ENCODE data around the gene PDE2A.

Gene PDE2A

DNA sequence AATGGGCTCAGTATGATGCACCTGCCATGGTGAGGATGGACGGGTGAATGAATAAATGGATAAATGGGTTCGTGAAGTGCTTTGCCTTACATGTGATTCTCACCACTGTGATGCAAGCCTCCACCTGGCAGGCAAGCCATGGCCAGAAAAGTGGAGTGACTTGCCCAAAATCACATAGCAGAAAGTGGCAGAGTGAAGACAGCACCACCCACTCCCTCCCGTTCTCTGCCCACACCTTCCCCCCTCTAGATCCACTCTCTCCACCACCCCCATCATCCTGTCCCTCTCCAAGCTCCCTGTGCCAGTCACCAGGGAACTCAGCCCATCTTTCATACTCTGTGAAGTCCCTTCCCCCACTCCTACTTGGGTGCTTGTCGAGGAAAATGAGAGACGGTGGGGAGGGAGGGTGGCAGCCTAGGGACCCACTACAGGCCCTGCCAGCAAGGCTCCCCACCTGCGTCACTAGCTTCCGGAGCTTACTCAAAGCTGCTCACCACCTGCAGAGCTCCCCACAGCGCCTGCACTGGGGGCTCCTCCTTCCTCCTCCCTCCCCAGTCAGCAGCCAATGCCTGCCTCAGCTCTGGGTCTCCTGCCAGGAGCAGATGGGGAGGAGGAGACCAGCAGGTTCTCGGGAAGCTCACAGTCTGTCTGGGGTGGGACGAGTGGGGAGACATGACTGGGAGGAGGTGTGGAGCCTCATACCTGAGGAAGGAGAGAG, 82.3 kb downstream of the PDE2A start:
- DNase-seq: peak in 6 of 51 donors; percentile 17 to 75 (median 41)

DNA sequence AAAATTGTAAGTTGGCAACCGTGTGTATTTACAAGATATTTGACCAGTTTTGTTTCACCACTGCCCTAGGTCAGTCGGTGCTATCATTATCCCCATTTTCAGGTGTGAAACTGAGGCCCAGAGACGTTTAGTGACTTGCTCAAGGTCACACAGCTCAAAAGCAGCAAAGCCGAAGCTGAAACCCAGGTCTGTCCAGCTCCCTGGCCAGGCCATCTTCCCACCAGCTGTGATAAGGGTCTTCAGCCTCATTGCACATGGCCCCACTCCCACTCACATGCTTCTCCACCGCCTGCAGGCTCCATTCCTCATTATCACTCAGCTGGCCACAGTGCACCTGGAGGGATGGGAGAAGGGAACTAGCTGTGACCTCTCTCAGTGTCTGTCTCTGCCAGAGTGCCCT, 83.2 kb downstream of the PDE2A start:
- DNase-seq: no peak

DNA sequence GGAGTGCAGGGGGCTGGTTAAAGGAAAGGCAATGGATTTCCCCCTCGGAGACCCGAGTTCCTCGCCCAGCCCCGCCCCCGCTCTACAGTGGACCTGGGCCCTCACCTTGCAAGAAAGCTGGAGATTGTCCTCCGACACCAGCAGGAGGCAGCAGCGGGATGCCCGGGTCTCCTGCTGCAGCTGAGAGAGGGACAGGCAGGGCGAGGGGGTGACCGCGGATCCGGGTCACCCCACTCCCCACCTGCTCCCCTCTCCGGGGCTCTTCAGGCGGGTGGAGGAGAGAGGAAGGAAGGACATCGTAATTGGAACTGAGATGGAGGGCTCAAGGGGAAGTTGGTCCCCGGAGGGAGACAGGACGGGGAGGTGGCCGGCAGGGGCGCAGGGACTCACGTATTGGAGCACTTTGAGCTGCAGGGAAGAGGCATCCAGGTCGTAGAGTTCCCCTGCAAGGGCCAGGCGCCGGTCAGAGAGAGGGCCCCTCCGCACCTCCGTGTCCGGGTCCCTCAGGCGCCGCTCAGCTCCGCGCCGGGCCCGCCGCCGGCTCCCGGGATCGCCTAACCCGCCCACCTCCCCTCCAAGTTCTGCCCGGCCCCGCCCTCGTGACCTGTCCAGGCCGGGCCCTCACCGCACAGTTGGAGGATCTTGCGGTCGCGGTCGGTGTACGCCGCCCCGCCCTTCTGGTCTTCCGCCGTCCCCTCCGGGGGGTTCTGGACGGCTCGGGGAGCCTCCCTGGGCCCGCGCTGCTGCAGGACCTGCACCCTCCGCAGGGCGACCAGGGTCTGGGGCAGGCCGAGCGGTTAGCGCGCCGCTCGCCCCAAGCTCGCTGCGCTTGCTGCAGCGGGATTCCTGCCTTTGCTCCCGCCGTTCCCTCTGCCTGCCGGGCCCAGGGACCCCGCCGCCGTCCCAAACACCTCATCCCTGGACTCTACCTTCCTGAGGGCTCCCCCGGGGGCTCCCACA, 84.1 kb downstream of the PDE2A start:
- DNase-seq: peak in 4 of 51 donors; percentile 7 to 17 (median 14)

DNA sequence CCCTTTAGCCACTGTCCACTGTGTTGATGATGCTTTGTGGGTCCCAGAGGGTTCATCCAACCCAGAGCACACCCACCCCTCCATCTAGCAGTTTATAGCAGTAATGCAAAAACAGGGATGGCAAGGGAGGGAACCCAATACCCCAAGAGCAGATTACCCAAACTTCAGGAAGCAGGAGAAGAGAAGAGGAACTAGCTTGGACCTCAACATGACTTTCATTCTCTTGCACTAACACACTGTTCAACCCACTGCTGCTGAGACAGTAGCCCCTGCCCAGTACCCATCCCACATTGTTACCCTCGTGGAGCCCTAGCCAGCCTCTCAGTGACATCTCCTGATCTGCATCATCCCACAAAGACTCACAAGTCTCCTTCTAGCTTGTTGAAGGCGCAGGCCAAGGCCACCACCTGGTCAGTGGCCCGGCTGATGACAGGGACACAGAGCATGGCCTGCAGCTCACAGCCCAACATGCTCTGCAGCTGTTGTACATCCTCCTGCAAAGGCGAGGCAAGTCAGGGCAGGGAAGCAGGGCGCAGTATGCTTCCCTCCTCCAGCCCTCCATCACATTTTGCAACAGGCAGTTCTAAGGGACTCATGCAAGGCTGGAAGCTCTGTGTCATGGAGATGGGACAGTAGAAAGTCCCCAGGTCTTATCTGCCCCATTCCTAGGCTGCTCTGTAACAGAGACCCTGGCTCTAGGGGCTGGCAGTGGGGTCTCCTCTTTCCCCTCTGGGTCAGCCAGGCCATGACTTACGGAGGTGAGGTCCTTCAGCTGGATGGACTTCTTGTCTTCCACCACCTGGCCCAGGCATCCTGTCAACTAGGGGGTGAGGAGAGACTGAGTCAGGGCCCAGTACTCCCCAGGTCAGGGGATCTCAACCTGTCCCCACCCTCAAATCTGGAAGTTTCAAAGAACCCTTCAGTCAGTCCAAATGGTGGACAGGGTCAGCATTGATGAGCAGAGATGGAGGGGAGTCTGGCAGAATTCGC, 85.5 kb downstream of the PDE2A start:
- no peak for DNase-seq

DNA sequence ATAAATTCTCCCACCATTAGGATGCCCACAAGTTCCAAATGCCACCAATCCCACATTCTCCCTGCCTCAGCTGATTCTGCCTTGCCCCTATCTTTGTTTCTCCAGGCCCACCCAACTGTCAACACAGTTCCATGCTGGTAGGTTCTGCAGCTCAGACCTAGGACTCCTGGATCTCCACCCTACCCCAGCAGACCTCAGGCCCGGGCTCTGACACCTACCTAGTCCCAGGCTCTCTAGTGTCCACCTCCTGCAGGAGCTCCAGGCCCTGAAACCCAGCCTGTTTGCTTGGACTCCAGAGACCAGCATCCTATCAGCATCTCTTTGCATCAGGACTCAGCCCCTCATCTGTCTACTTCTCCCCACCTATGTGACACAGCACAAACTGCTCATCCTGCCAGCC, 86.5 kb downstream of the PDE2A start:
- no peak for DNase-seq

DNA sequence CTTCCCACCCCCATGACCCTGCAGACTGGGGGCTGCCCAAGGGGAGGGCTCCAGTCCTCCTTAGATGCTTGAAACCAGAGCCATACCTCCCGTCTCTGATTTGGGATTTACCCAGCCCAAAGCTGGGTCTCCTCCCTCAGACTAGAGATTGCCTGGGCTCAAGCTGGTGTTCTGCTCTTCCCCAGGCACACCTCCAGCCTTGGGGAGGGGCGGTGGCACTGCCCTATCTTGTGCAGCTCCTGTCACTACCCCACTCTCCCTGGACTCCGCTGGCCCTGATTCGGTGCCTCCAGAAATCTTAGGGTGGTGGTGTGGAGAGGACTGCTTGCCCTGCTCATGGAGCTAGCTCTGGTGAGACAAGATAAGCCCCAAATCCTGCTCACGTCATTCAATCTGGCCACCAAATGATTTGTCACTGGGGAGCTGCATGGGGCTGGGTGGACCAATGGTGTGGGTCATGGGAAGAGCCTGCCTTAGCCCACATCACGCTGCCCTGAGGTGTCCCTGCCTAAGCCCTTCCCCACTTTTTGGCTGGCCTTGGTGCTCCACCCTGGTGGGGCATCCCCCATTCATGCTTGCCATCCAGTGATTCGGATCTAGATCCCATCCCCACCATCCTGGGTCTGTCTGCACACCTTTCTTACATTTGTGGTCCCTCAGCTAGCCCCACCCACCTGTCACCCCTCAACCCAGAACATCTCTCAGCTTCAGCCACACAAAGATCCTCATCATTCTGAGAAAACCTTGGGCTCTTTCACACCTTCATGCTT, 87.7 kb downstream of the PDE2A start:
- no peak for DNase-seq

DNA sequence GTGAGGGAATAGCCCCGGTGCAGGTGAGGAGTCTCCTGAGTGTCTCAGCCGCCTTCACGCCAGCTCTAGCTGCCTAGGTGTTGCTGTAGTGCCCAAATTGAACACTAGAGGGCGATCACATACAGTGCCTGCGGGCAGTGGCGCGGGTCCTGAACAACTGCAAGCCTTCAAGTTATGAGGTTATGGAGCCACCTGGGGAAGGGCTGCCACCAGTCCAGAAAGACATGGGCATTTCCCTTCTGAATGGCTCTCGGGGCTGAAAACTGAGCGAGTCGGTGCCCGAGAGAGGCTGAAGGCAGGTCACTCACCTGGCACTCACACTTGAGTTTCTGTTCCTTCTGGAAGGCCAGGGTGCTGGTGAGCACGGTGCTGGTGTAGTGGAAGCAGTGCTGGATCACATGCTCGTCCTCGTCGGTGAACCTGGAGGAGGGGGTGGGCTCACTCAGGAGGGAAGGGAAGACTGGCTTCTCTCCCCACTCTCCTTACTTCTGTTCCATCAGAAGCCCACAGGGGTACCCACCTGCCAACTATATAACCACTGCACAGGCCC, 88.4 kb downstream of the PDE2A start:
- DNase-seq: peak in 36 of 51 donors; percentile 5 to 67 (median 35)

DNA sequence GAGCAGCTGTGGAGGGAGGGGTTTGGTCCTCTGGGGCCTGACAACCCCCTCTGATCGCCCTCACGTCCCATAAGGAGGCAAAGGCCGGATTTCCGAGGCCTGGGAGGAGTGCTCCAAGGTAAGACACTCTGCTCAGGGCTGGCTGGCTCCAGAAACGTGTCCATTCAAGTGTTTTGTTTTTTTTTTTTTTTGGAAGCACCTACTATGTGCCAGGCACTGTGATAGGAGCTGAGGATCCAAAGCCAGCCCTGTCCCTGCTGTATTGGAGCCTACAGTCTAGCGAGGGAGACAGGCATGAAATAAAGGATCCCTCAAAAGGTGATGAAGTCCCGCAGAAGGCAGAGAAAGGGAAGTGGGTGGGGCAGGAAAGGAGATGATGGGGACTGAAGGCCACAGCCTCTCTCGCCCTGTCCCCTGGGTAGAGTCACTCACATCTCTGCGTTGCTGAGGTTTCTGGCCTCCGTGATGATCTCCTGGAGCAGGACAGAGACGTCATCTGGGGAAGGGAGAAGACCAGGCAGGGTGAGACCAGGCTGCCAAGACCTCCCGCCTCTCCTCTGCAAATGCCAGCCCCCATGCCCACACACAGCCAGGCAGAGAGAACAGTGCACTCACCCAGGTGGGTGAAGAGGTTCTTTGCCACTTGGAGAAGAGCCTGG, 89.2 kb downstream of the PDE2A start:
- no peak for DNase-seq

DNA sequence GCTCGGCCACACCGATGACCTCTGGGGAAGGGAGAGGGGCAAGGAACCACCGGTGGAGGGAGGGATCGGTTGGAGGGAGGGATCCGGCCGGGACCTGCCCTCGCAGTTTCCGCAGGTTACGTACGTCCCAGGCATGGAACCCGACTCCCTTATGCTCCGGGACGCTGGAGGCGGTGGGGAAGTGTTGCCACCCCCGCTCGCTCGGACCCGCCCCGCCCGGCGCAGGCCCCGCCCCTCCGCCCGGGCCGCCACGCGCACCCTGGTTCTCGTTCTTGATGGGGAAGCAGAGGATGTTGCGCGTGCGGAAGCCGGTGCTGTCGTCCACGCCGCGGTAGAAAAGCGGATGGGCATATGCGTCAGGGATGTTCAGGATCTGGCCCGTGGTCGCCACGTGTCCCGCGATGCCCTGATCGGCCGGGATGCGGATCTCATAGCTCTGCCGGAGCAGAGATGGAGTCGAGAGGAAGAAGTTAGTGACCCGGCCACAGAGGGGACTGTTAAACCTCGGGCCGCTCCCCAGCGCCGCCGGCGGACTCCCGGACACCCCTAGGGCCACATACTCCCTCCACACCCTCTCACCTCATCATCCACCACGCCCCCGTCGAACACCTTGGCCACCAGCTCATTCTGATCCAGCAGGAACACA, 89.8 kb downstream of the PDE2A start:
- DNase-seq: peak in 14 of 51 donors; percentile 10 to 50 (median 23)

DNA sequence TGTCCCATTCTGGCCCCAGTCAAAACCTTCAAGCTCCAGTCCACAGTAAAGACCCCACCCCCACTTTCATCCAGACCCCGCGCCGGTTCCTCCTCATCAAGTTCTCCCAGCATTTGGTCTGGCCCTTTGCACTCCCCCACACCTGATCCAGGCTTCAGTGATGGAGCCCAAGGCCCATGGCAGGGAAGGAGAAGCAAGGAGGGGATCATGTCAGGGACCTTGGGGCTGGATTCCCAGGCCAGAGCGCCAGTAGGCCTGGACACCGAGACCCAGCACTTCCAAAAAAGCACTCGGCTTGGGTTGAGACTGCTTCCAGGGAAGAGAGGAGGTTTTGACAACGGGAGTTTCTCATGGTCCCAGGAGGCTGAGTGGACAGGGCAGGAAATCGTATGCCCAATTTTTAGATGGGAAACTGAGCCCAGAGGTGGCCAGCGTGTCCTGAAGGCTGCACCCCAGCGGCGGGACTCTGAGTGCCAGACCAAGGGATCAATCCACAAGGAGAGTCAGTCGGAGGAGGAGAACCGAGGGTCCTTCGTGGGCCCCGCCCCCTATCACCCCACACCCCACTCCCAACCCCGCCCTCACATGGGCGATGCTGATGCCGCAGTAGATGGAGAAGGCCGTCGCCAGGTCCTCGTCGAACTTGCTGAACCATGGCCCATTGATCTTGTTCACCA, 90.5 kb downstream of the PDE2A start:
- no peak for DNase-seq

DNA sequence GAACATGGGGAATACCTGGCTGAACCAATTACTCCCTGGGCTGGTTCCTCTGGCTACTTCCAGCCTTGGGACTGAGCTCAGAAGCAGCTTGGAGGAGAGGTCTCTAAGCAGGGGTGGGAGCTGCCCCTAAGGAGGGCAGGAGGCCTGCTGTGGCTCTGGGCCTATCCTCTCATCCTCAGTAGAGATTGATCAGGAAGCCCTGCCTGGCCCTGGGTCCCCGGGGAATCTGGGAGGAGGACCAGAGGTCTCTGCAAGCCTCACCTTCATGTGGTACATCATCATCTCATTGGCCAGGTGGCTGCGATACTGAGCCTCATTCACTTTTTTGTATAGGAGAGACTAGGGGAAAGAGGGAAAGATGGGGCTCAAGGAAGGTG, 91.1 kb downstream of the PDE2A start:
- DNase-seq: no peak

DNA sequence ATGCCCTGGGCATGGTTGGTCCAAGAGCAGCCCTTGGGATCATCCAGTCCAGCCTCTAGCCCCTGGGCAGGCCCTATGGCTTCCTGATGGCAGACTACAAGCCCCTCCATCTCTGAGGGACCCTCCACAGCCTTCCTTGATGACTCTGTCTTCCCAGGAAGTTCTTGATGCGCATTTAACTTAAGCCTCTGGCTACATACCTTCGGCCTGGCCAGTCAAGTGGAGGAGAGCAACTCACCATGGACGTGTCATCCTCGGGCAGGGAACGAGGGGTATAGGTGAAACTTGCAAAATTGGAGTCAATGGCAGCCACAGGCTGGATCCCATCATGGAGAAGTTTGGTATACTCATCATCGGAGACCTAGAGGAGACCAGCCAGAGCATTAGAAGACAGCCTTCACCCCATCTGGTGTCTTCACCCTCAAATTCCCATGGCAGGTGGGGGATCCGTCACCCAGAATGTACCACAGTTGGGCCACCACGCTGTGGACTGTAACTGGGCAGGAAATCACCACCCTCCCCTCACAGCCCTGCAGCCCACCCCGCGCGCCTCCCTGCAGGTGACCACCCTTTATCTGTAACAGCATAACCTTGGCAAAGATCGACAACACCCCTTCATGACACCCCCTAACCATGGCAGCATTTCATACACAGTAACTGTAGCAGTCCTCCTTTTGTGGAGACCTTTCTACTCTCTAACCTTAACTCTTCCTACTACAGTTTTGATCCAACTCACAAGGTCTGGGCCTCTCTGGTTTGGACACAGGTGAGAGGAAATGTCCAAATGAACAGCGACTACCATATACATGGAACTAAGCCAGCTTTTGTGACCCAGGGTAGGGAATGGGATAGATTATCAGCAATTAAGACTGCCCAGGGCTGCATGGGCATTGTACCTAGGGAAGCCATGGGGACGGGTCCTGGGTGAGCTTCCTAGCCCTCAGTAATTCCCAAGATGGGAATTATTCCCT, 91.7 kb downstream of the PDE2A start:
- no peak for DNase-seq

DNA sequence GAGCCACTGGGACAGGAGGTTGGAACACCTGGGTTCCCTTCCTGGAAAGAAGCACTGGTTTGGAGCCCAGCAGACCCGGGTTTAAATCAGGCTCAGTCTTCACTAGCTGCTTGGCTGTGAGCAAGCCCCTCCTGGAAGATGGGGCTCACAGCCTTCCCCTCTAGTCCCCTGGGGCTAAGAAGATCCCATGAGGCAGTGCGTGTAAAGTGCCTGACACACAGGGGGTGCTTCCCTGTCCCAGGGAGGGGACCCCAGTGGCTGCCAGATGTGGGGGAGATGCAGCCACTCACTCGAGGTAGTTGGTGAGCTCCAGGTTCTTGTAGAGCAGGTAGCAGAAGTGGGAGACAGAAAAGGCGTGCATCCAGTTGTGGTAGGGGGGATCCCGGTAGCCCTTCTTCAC, 93.2 kb downstream of the PDE2A start:
- DNase-seq: no peak

DNA sequence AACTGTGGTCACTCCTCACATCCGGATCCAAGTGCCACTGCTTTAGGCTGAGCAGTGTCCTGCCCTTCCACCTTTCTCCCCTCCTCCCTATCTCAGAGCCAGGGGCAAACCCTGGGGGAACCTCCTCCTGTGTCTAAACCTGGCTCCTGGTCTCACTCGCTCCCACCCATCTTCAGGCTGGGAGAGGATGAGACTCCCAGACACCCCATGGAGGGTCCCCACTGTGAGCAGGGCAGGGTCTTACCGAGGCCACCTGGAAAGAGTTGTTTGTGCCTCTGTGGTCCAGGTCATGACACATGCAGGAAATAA, 93.6 kb downstream of the PDE2A start:
- no peak for DNase-seq

DNA sequence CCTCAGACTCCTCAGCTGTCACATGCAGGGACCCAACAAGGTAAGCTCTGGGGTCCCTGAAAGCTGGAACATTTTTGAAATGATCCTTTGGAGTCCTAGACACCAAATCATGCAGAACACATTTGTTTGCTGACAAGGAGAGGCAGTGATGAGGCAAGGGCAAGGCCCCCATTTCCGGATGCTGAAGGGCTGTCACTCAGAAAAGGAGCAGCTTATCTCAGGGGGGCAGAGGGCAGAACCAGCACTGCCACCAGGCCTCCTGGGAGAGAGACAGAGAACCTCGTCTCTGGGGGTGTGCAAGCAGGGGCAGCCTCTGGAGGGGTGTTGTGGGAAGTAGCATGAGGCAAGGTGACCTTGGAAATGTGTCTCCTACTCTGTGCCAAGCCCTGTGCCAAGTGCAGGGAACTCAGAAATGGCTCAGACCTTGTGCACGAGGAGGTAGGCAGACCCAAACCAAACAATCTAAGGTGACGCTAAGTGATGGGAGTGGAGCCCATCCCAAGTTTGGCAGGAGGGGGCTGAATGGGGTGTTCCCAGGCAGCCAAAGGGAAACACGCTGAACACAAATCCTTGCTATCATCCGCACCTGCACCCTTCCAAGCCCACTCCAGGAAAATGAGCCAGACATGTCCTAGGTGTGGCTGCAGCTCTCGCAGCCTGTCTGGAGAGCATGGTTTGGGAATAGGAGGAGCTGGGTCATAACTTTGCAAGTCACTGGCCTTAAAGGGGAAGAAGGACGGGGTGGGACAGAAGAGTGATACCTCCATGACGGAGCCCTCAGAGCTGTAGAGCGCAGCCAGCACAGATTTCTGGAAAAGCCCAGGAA, 94.2 kb downstream of the PDE2A start:
- no peak for DNase-seq

DNA sequence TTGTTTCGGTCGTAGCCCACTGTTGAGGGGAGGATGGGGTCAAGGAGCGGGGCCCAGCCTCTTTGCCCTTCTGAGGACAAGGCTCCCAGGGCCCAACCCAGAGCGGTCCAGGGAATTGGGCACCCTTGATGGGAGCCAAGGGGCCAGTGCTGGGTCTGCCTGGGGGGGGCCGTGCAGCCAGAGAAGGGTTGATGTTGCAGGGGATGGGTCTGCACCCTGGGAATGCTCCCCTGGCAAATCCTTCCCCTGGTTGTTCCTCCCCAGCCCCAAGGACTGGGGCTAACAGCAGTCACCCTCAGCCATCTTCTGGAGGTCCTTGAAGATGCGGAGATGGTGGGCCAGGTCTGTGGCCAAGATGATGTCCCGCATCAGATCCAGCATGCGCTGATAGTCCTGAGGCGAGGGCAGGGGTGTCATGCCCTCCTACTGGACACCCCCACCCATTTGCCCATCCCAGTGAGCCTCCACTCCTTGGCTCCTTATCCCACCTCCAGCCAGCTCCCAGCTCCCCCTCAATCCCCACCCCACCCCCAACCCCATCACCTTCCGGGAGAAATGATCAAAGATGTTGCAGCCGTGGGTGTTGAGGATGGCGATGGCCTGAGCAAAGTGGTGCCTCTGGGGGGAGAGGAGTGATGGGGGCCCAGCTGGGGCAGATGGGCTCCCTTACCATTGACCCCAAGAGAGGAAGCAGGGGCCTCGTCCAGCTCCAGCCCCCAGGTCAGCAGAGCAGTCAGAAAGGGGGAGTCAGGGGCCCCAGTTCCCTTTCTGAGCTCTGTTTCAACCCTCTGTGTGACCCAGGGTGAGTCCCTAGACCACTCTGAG, 95.0 kb downstream of the PDE2A start:
- DNase-seq: no peak

Measured in hypothalamus (tissue), 51 donors.